ENCODE measurements around the gene SIPA1L3.

- no peak for TF ChIP-seq CTCF (IDR thresholded peaks at IDR 0.05; ENCODE audit: low read depth, low read length)
- no peak for TF ChIP-seq EZH2phosphoT487 (IDR thresholded peaks at IDR 0.05; ENCODE audit: low read depth)
Measured at GRCh38 chr19:38162094-38162493, 255.1 kb downstream of the SIPA1L3 start.

Data from OCI-LY3 (cell line).